Ovary (tissue), 3 donors: ENCODE data around the gene THAP3.

Experiments used
- EP300 ChIP-seq: sonication (generic); formaldehyde crosslinking; IDR thresholded peaks from one replicate; pipeline ENCODE4 v1.6.1; 2017; ENCODE audit warnings: antibody characterized with exemption
- TF ChIP-seq, protein P1 (sequence below), 3 donors: fragments of 450-650 bp in 2 of 3; fragments of 200-600 bp in 1 of 3; IDR thresholded peaks; one replicate each; pipeline versions ENCODE4 v1.5.1 to v1.8.0; 2016 to 2022; ENCODE audit warnings: antibody characterized with exemption in 3 of 3, mild to moderate bottlenecking in 1 of 3
- donor health status: DM: no; HTN: no; CAD: no.

DNA sequence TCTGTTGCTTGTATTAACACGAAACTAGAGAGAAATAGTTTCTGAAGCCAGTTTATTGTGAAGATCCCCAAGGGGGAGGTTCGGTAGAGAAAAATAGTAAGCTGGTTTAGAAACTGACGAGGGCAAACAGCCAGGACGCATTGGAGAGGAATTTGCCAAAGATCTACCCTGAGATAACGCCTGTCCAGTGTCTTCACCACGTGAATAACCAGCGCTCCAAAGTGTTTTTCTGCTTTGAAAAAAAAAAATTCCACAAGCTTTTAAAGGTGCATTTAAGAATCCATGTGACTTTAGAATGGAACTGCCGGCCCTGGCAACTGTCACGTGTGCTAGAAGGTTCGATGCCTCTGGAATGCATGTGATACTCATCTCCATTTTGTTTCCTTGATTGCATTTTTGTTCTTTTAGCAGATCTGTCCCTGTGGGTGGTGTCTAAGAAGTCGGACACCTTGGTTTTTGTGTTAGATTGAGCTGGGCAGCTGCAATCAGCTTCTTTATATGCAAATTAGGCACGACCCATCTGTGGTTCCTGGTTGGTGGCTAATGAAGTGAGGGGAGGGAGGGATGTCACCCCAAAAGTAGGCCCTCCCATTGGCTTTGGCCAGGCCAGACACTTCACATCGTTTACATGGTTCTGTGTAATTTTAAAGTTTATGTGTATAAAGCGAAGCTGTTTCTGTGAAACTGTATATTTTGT is 1.3 kb upstream of the THAP3 start:
- TF ChIP-seq, protein P1, sequence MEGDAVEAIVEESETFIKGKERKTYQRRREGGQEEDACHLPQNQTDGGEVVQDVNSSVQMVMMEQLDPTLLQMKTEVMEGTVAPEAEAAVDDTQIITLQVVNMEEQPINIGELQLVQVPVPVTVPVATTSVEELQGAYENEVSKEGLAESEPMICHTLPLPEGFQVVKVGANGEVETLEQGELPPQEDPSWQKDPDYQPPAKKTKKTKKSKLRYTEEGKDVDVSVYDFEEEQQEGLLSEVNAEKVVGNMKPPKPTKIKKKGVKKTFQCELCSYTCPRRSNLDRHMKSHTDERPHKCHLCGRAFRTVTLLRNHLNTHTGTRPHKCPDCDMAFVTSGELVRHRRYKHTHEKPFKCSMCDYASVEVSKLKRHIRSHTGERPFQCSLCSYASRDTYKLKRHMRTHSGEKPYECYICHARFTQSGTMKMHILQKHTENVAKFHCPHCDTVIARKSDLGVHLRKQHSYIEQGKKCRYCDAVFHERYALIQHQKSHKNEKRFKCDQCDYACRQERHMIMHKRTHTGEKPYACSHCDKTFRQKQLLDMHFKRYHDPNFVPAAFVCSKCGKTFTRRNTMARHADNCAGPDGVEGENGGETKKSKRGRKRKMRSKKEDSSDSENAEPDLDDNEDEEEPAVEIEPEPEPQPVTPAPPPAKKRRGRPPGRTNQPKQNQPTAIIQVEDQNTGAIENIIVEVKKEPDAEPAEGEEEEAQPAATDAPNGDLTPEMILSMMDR (IDR thresholded peaks at IDR 0.05), result no peak
- no peak for TF ChIP-seq EP300
